HepG2 (cell line): ENCODE data around the gene PWWP2A. TPM values are rescaled to one million over a fixed set of nuclear protein-coding genes. Genes with fewer than 3 reads are reported as not detected.

Source experiments
- ASH2L ChIP-seq: fragments of 300-600, 200-600 bp; sonication (generic); IDR thresholded peaks from 2 replicates; pipeline ENCODE4 v1.7.0; 2017; ENCODE audit warnings: low read depth, mild to moderate bottlenecking, moderate library complexity, mixed read lengths, low read length; ENCODE audit not compliant: insufficient read length
- CEBPB ChIP-seq: IDR thresholded peaks from 2 replicates; pipeline ENCODE4 v1.6.1; 2011; ENCODE audit warnings: low read depth, low read length, improper control_type of control experiment, borderline replicate concordance
- FOXK1 ChIP-seq: sonication (generic); formaldehyde crosslinking; IDR thresholded peaks from 2 replicates; pipeline ENCODE4 v1.4.0; 2020; ENCODE audit warnings: low read depth, missing genetic modification reagents, borderline replicate concordance
- IKZF4 ChIP-seq: sonication (generic); formaldehyde crosslinking; IDR thresholded peaks from 2 replicates; pipeline ENCODE4 v1.5.1; 2020; ENCODE audit warnings: borderline replicate concordance, mild to moderate bottlenecking, low read depth, missing genetic modification reagents; ENCODE audit errors: not compliant biosample characterization
- MTA3 ChIP-seq: sonication (generic); formaldehyde crosslinking; IDR thresholded peaks from 2 replicates; pipeline ENCODE4 v1.4.0; 2020; ENCODE audit warnings: missing genetic modification reagents
- NFKB2 ChIP-seq: sonication (generic); formaldehyde crosslinking; IDR thresholded peaks from 2 replicates; pipeline ENCODE4 v1.4.0; 2020; ENCODE audit warnings: missing genetic modification reagents, borderline replicate concordance
- NPAS2 ChIP-seq: sonication (generic); formaldehyde crosslinking; IDR thresholded peaks from 2 replicates; pipeline ENCODE4 v1.8.0; 2022; ENCODE audit warnings: mild to moderate bottlenecking, missing genetic modification reagents, borderline replicate concordance
- NR2F2 ChIP-seq: IDR thresholded peaks from 2 replicates; pipeline ENCODE4 v1.6.1; 2012; ENCODE audit warnings: low read depth, inconsistent platforms, borderline replicate concordance
- SP140L ChIP-seq: sonication (generic); formaldehyde crosslinking; IDR thresholded peaks from 2 replicates; pipeline ENCODE4 v1.4.0; 2020; ENCODE audit warnings: missing genetic modification reagents, borderline replicate concordance
- TARDBP ChIP-seq: sonication (generic); formaldehyde crosslinking; IDR thresholded peaks from 2 replicates; pipeline ENCODE4 v1.8.0; 2022; ENCODE audit warnings: mild to moderate bottlenecking, missing genetic modification reagents
- TSC22D2 ChIP-seq: sonication (generic); formaldehyde crosslinking; IDR thresholded peaks from 2 replicates; pipeline ENCODE4 v1.5.1; 2020; ENCODE audit warnings: missing genetic modification reagents, mild to moderate bottlenecking, borderline replicate concordance
- ZNF367 ChIP-seq: sonication (generic); formaldehyde crosslinking; IDR thresholded peaks from 2 replicates; pipeline ENCODE4 v1.4.0; 2020; ENCODE audit warnings: missing genetic modification reagents, borderline replicate concordance
- ZNF780A ChIP-seq: sonication (generic); formaldehyde crosslinking; IDR thresholded peaks from 2 replicates; pipeline ENCODE4 v1.8.0; 2022; ENCODE audit warnings: mild to moderate bottlenecking, missing genetic modification reagents, moderate library complexity
- ZNF790 ChIP-seq: sonication (generic); formaldehyde crosslinking; IDR thresholded peaks from 2 replicates; pipeline ENCODE4 v1.8.0; 2022; ENCODE audit warnings: missing genetic modification reagents, mild to moderate bottlenecking, borderline replicate concordance
- ZNF841 ChIP-seq: sonication (generic); formaldehyde crosslinking; IDR thresholded peaks from 2 replicates; pipeline ENCODE4 v1.8.1; 2023; ENCODE audit warnings: missing genetic modification reagents, borderline replicate concordance
- polyA plus RNA-seq, 8 experiments: library from polyadenylated mRNA; depleted of rRNA in 3 of 8; stranded (reverse) in 7 of 8; unstranded in 1 of 8; fragments of >200 nt; fragmentation: Illumina TruSeq in 4 of 8; extraction: Trizol in 4 of 8; gene quantifications; 2 replicates each; pipeline versions ENCODE4 v1.2.1 to v1.2.3, GENCODE V29; 2011 to 2016; ENCODE audit warnings: low read depth in 4 of 8, missing spikeins in 1 of 8, mixed read lengths in 1 of 8; ENCODE audit not compliant: insufficient read depth in 1 of 8
- total RNA-seq, 5 experiments: library from RNA; depleted of rRNA; stranded (reverse); fragments of >200 nt; fragmentation: Illumina TruSeq; extraction: Trizol; gene quantifications; 2 replicates each; pipeline ENCODE4 v1.2.3, GENCODE V29; 2016; ENCODE audit warnings: low read depth in 1 of 5
- TF ChIP-seq, protein P1 (sequence below): sonication (generic); formaldehyde crosslinking; IDR thresholded peaks from 2 replicates; pipeline ENCODE4 v1.8.0; 2022; ENCODE audit warnings: missing genetic modification reagents, mild to moderate bottlenecking, inconsistent platforms, borderline replicate concordance
- TF ChIP-seq, protein P2 (sequence below): sonication (generic); formaldehyde crosslinking; IDR thresholded peaks from 2 replicates; pipeline ENCODE4 v1.4.0; 2020; ENCODE audit warnings: missing genetic modification reagents
- TF ChIP-seq, protein P3 (sequence below), 2 experiments: sonication (generic) in 1 of 2; formaldehyde crosslinking in 1 of 2; IDR thresholded peaks; 2 replicates each; pipeline versions ENCODE4 v1.5.1 to v1.6.1; 2011 to 2020; ENCODE audit warnings: borderline replicate concordance in 1 of 2, low read depth in 1 of 2, low read length in 1 of 2, mild to moderate bottlenecking in 1 of 2, missing genetic modification reagents in 1 of 2, moderate library complexity in 1 of 2
- TF ChIP-seq, protein P4 (sequence below): sonication (generic); formaldehyde crosslinking; IDR thresholded peaks from 2 replicates; pipeline ENCODE4 v1.4.0; 2020; ENCODE audit warnings: missing genetic modification reagents
- TF ChIP-seq, protein P5 (sequence below): sonication (generic); formaldehyde crosslinking; conservative IDR thresholded peaks from 2 replicates; pipeline ENCODE4 v1.8.1; 2023; ENCODE audit warnings: missing genetic modification reagents

The PWWP2A gene
- total and polyA plus RNA-seq, 2 of the 13 experiments (the other 11 are each of a cell fraction or from before 2014, with no cell fraction given): 7.3 to 16.9 TPM

DNA sequence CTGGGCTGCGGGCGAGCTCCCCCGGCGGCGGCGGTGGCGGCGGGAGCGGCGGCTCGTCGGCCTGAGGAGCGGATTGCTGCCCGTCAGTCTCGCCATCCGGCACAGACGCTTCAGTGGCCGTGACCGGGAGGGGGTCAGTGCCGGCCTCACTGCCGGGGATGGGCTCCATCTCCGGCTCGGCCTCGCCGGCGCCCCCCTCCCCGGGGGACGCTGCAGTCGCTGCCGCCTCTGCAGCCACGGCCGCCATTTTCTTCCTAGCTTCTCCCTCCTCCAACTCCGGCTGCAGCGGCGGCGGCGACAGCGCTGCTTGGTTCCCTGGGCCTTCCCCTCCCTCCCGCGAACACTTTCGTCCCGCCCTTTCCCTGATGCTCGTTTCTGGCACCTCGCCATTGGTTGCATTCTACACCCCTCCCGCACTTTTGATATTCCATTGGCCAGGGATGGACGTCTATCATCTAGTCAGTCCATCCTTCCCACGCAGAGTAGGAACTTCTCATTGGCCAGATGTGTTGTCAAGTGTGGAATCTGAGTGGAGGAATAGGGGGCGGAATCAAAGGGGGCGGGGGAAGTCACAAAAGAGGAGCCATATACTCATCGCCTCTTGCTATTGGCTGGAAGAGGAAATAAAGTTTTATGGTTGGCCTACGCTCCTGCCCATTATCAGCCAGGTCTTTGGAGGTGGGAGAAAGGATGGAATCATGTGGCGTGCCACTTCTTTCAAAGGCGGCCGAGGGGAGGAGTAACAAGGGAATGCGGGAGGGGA, at the start of gene PWWP2A (continued):
- TF ChIP-seq, protein P1, sequence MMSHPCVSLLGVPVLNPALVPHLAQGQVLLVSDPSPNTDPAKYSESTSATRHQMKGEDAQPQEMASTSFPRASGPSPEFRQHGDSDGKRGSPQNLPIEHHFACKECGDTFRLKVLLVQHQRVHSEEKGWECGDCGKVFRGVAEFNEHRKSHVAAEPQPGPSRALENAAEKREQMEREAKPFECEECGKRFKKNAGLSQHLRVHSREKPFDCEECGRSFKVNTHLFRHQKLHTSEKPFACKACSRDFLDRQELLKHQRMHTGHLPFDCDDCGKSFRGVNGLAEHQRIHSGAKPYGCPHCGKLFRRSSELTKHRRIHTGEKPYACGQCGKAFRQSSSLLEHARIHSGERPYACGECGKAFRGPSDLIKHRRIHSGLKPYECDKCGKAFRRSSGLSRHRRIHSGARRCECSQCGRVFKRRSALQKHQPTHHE (CRISPR knock-in tag): no peak; the same call in 1 of the 2 replicates
- TF ChIP-seq TSC22D2 (CRISPR knock-in tag): peak; percentile 47; the same call in 1 of the 2 replicates
- peak; percentile 45; the same call in 1 of the 2 replicates for TF ChIP-seq NFKB2 (CRISPR knock-in tag)
- no peak for TF ChIP-seq MTA3 (CRISPR knock-in tag)
- TF ChIP-seq NPAS2: no peak
- TF ChIP-seq, protein P2, sequence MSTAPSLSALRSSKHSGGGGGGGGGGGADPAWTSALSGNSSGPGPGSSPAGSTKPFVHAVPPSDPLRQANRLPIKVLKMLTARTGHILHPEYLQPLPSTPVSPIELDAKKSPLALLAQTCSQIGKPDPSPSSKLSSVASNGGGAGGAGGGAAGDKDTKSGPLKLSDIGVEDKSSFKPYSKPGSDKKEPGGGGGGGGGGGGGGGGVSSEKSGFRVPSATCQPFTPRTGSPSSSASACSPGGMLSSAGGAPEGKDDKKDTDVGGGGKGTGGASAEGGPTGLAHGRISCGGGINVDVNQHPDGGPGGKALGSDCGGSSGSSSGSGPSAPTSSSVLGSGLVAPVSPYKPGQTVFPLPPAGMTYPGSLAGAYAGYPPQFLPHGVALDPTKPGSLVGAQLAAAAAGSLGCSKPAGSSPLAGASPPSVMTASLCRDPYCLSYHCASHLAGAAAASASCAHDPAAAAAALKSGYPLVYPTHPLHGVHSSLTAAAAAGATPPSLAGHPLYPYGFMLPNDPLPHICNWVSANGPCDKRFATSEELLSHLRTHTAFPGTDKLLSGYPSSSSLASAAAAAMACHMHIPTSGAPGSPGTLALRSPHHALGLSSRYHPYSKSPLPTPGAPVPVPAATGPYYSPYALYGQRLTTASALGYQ: no peak
- no peak for TF ChIP-seq ZNF367 (CRISPR knock-in tag)
- TF ChIP-seq, protein P3, sequence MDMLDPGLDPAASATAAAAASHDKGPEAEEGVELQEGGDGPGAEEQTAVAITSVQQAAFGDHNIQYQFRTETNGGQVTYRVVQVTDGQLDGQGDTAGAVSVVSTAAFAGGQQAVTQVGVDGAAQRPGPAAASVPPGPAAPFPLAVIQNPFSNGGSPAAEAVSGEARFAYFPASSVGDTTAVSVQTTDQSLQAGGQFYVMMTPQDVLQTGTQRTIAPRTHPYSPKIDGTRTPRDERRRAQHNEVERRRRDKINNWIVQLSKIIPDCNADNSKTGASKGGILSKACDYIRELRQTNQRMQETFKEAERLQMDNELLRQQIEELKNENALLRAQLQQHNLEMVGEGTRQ (IDR thresholded peaks at IDR 0.05; ENCODE audit: low read depth, low read length): no peak; the same call in 1 of the 2 replicates
- TF ChIP-seq, protein P3 (CRISPR knock-in tag; IDR thresholded peaks at IDR 0.05; ENCODE audit: borderline replicate concordance): peak; percentile 42; the same call in 1 of the 2 replicates
- TF ChIP-seq TARDBP (CRISPR knock-in tag): peak; percentile 67; the same call in 1 of the 2 replicates
- TF ChIP-seq ZNF841 (CRISPR knock-in tag): no peak
- TF ChIP-seq NR2F2: no peak
- no peak for TF ChIP-seq ZNF790 (CRISPR knock-in tag)
- TF ChIP-seq SP140L (CRISPR knock-in tag): no peak
- TF ChIP-seq CEBPB: no peak
- TF ChIP-seq, protein P4, sequence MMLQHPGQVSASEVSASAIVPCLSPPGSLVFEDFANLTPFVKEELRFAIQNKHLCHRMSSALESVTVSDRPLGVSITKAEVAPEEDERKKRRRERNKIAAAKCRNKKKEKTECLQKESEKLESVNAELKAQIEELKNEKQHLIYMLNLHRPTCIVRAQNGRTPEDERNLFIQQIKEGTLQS (CRISPR knock-in tag): no peak
- TF ChIP-seq, protein P5, sequence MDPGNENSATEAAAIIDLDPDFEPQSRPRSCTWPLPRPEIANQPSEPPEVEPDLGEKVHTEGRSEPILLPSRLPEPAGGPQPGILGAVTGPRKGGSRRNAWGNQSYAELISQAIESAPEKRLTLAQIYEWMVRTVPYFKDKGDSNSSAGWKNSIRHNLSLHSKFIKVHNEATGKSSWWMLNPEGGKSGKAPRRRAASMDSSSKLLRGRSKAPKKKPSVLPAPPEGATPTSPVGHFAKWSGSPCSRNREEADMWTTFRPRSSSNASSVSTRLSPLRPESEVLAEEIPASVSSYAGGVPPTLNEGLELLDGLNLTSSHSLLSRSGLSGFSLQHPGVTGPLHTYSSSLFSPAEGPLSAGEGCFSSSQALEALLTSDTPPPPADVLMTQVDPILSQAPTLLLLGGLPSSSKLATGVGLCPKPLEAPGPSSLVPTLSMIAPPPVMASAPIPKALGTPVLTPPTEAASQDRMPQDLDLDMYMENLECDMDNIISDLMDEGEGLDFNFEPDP (CRISPR knock-in tag): no peak
- TF ChIP-seq IKZF4 (CRISPR knock-in tag): no peak
- 0 out of 2 replicates have a peak, but pooled peaks have one; percentile 74 for TF ChIP-seq ZNF780A (CRISPR knock-in tag)
- TF ChIP-seq ASH2L: peak; percentile 71
- TF ChIP-seq FOXK1 (CRISPR knock-in tag): 0 out of 2 replicates have a peak, but pooled peaks have one; percentile 28
